NCI-H345 treated with DMSO at 0.1 percent for 48 hours (cell line): ENCODE data around the gene CHRNA1.

Experiments used
- DNase-seq: peaks from one replicate; lab custom pipeline; 2025; ENCODE audit not compliant: unreplicated experiment; lab: John Stamatoyannopoulos, UW

The CHRNA1 gene

GRCh38 chr2:174764280-174765255 is at the start of gene CHRNA1:
CHRNA1 (minus strand) TSS chr2:174764472; CDS start chr2:174764394, 78 bp downstream.
- DNase-seq, result peak; percentile 52

GRCh38 chr2:174812037-174812436 is 47.8 kb upstream of the CHRNA1 start:
- DNase-seq, result no peak

- no peak for DNase-seq
These were observed 43.7 kb upstream of the CHRNA1 start for GRCh38 chr2:174807931-174808330.

- no peak for DNase-seq
These were observed 41.5 kb upstream of the CHRNA1 start for GRCh38 chr2:174805803-174806202.

GRCh38 chr2:174802459-174802858 is 38.2 kb upstream of the CHRNA1 start:
- no peak for DNase-seq

- no peak for DNase-seq
These were observed 36.3 kb upstream of the CHRNA1 start for GRCh38 chr2:174800436-174801205.

GRCh38 chr2:174798801-174799200 is 34.5 kb upstream of the CHRNA1 start:
- DNase-seq, result no peak

GRCh38 chr2:174797781-174798276 is 33.6 kb upstream of the CHRNA1 start:
- DNase-seq, result no peak

GRCh38 chr2:174796319-174796771 is 32.1 kb upstream of the CHRNA1 start:
- no peak for DNase-seq

- no peak for DNase-seq
These were observed 30.6 kb upstream of the CHRNA1 start for GRCh38 chr2:174794851-174795374.

GRCh38 chr2:174792309-174793025 is 28.2 kb upstream of the CHRNA1 start:
- DNase-seq, result no peak

GRCh38 chr2:174791746-174792280 is 27.5 kb upstream of the CHRNA1 start:
- DNase-seq, result no peak

GRCh38 chr2:174791020-174791419 is 26.7 kb upstream of the CHRNA1 start:
- DNase-seq, result no peak

GRCh38 chr2:174789001-174789400 is 24.7 kb upstream of the CHRNA1 start:
- no peak for DNase-seq

GRCh38 chr2:174788291-174788929 is 24.1 kb upstream of the CHRNA1 start:
- no peak for DNase-seq

GRCh38 chr2:174787487-174788205 is 23.4 kb upstream of the CHRNA1 start:
- no peak for DNase-seq

GRCh38 chr2:174786066-174786725 is 21.9 kb upstream of the CHRNA1 start:
- DNase-seq, result no peak

GRCh38 chr2:174785481-174785880 is 21.2 kb upstream of the CHRNA1 start:
- DNase-seq, result no peak

- no peak for DNase-seq
These were observed 20.6 kb upstream of the CHRNA1 start for GRCh38 chr2:174784909-174785308.
